ENCODE data around the gene PTH1R.

The PTH1R gene

GRCh38 chr3:46932455-46933225, 55.1 kb downstream of the PTH1R start:
- no peak for DNase-seq (ENCODE audit: low read depth)
- H3K4me3 ChIP-seq (ENCODE audit: low read depth, low read length), result no peak overlapping the region
- no peak for TF ChIP-seq CTCF (IDR thresholded peaks at IDR 0.05; ENCODE audit: control insufficient read depth, extremely low read depth, insufficient read depth)

GRCh38 chr3:46933261-46933660, 55.7 kb downstream of the PTH1R start:
- no peak for DNase-seq (ENCODE audit: low read depth)
- H3K4me3 ChIP-seq (ENCODE audit: low read depth, low read length), result no peak overlapping the region
- no peak for TF ChIP-seq CTCF (IDR thresholded peaks at IDR 0.05; ENCODE audit: control insufficient read depth, extremely low read depth, insufficient read depth)

- TF ChIP-seq CTCF (IDR thresholded peaks at IDR 0.05; ENCODE audit: control insufficient read depth, extremely low read depth, insufficient read depth), result no peak
- no peak for DNase-seq (ENCODE audit: low read depth)
- H3K4me3 ChIP-seq (ENCODE audit: low read depth, low read length), result no peak overlapping the region
These were observed 56.6 kb downstream of the PTH1R start for GRCh38 chr3:46934072-46934471.

GRCh38 chr3:46934498-46935167, 57.1 kb downstream of the PTH1R start:
- no peak for DNase-seq (ENCODE audit: low read depth)
- TF ChIP-seq CTCF (IDR thresholded peaks at IDR 0.05; ENCODE audit: control insufficient read depth, extremely low read depth, insufficient read depth), result no peak
- H3K4me3 ChIP-seq (ENCODE audit: low read depth, low read length), result no peak overlapping the region

GRCh38 chr3:46935168-46935858, 57.8 kb downstream of the PTH1R start:
- TF ChIP-seq CTCF (IDR thresholded peaks at IDR 0.05; ENCODE audit: control insufficient read depth, extremely low read depth, insufficient read depth), result no peak
- H3K4me3 ChIP-seq (ENCODE audit: low read depth, low read length), result no peak overlapping the region
- no peak for DNase-seq (ENCODE audit: low read depth)

- no peak overlapping the region for H3K4me3 ChIP-seq (ENCODE audit: low read depth, low read length)
- no peak for DNase-seq (ENCODE audit: low read depth)
- TF ChIP-seq CTCF (IDR thresholded peaks at IDR 0.05; ENCODE audit: control insufficient read depth, extremely low read depth, insufficient read depth), result no peak
These were observed 58.6 kb downstream of the PTH1R start for GRCh38 chr3:46935989-46936558.
